HepG2 (cell line): ENCODE data around the gene ST6GALNAC4. TPM values are rescaled to one million over a fixed set of nuclear protein-coding genes. Genes with fewer than 3 reads are reported as not detected.
A peak's percentile ranks its signal among the peaks of the same experiment; 100 is the strongest.

Experiments used
- AGO1 ChIP-seq: fragments of 200-400 bp; formaldehyde crosslinking; IDR thresholded peaks from 2 replicates; pipeline ENCODE4 v1.6.1; 2017; ENCODE audit warnings: mild to moderate bottlenecking, low read depth, low read length, moderate library complexity; ENCODE audit not compliant: poor library complexity, severe bottlenecking
- ARHGAP35 ChIP-seq: sonication (generic); formaldehyde crosslinking; IDR thresholded peaks from 2 replicates; pipeline ENCODE4 v1.9.0; 2022; ENCODE audit warnings: mild to moderate bottlenecking, inconsistent platforms, moderate library complexity, missing genetic modification reagents, borderline replicate concordance
- CENPT ChIP-seq: sonication (generic); formaldehyde crosslinking; IDR thresholded peaks from 2 replicates; pipeline ENCODE4 v1.8.0; 2022; ENCODE audit warnings: low read depth, mild to moderate bottlenecking, moderate library complexity, missing genetic modification reagents
- CHD2 ChIP-seq: IDR thresholded peaks from 2 replicates; pipeline ENCODE4 v1.6.1; 2011; ENCODE audit warnings: low read depth, low read length, improper control_type of control experiment
- KDM4B ChIP-seq: sonication (generic); formaldehyde crosslinking; IDR thresholded peaks from 2 replicates; pipeline ENCODE4 v1.4.0; 2020; ENCODE audit warnings: missing genetic modification reagents
- KDM5B ChIP-seq: sonication (generic); formaldehyde crosslinking; IDR thresholded peaks from 2 replicates; pipeline ENCODE4 v1.4.0; 2020; ENCODE audit warnings: missing genetic modification reagents, mild to moderate bottlenecking, borderline replicate concordance
- KLF16 ChIP-seq, 2 experiments: sonication (generic) in 1 of 2; formaldehyde crosslinking in 1 of 2; IDR thresholded peaks; 2 replicates each; pipeline versions ENCODE4 v1.6.1 to v1.8.0; 2016 to 2023; ENCODE audit warnings: missing genetic modification reagents in 2 of 2, missing compliant biosample characterization in 1 of 2
- MEIS2 ChIP-seq: sonication (generic); formaldehyde crosslinking; IDR thresholded peaks from 2 replicates; pipeline ENCODE4 v1.9.0; 2021; ENCODE audit warnings: mild to moderate bottlenecking, missing genetic modification reagents
- MLLT10 ChIP-seq: sonication (generic); formaldehyde crosslinking; IDR thresholded peaks from 2 replicates; pipeline ENCODE4 v1.4.0; 2020; ENCODE audit warnings: missing genetic modification reagents
- NBN ChIP-seq: fragments of 450-650 bp; conservative IDR thresholded peaks from 2 replicates; pipeline ENCODE4 v1.6.1; 2017
- RBAK ChIP-seq: sonication (generic); formaldehyde crosslinking; IDR thresholded peaks from 2 replicates; pipeline ENCODE4 v1.5.1; 2020; ENCODE audit warnings: mild to moderate bottlenecking, missing genetic modification reagents
- RFX5 ChIP-seq: IDR thresholded peaks from 2 replicates; pipeline ENCODE4 v1.6.1; 2011; ENCODE audit warnings: low read depth, low read length, improper control_type of control experiment
- ZNF274 ChIP-seq: sonication (generic); formaldehyde crosslinking; IDR thresholded peaks from 2 replicates; pipeline ENCODE4 v1.5.1; 2020; ENCODE audit warnings: mild to moderate bottlenecking, missing genetic modification reagents
- ZNF296 ChIP-seq: sonication (generic); formaldehyde crosslinking; conservative IDR thresholded peaks from 2 replicates; pipeline ENCODE4 v1.5.0; 2020; ENCODE audit warnings: mild to moderate bottlenecking, missing genetic modification reagents
- ZNF432 ChIP-seq: sonication (generic); formaldehyde crosslinking; IDR thresholded peaks from 2 replicates; pipeline ENCODE4 v1.5.0; 2020; ENCODE audit warnings: missing genetic modification reagents, mild to moderate bottlenecking, borderline replicate concordance
- polyA plus RNA-seq, 8 experiments: library from polyadenylated mRNA; depleted of rRNA in 3 of 8; stranded (reverse) in 7 of 8; unstranded in 1 of 8; fragments of >200 nt; fragmentation: Illumina TruSeq in 4 of 8; extraction: Trizol in 4 of 8; gene quantifications; 2 replicates each; pipeline versions ENCODE4 v1.2.1 to v1.2.3, GENCODE V29; 2011 to 2016; ENCODE audit warnings: low read depth in 4 of 8, missing spikeins in 1 of 8, mixed read lengths in 1 of 8; ENCODE audit not compliant: insufficient read depth in 1 of 8
- total RNA-seq, 5 experiments: library from RNA; depleted of rRNA; stranded (reverse); fragments of >200 nt; fragmentation: Illumina TruSeq; extraction: Trizol; gene quantifications; 2 replicates each; pipeline ENCODE4 v1.2.3, GENCODE V29; 2016; ENCODE audit warnings: low read depth in 1 of 5
- TF ChIP-seq, protein P1 (sequence below): sonication (generic); formaldehyde crosslinking; IDR thresholded peaks from 2 replicates; pipeline ENCODE4 v1.4.0; 2020; ENCODE audit warnings: missing genetic modification reagents, borderline replicate concordance
- TF ChIP-seq, protein P2 (sequence below): IDR thresholded peaks from 2 replicates; pipeline ENCODE4 v1.6.1; 2016; ENCODE audit warnings: missing biosample characterization, missing genetic modification reagents, low read depth
- TF ChIP-seq, protein P3 (sequence below): sonication (generic); formaldehyde crosslinking; IDR thresholded peaks from 2 replicates; pipeline ENCODE4 v1.5.0; 2020; ENCODE audit warnings: missing genetic modification reagents, mild to moderate bottlenecking, borderline replicate concordance
- TF ChIP-seq, protein P4 (sequence below): sonication (generic); formaldehyde crosslinking; conservative IDR thresholded peaks from 2 replicates; pipeline ENCODE4 v1.4.0; 2020; ENCODE audit warnings: missing genetic modification reagents
- TF ChIP-seq, protein P5 (sequence below): sonication (generic); formaldehyde crosslinking; IDR thresholded peaks from 2 replicates; pipeline ENCODE4 v1.5.1; 2020; ENCODE audit warnings: missing genetic modification reagents, mild to moderate bottlenecking, borderline replicate concordance

Gene ST6GALNAC4
- total and polyA plus RNA-seq, 2 of the 13 experiments (the other 11 are each of a cell fraction or from before 2014, with no cell fraction given), result 18.8 to 27.7 TPM

DNA sequence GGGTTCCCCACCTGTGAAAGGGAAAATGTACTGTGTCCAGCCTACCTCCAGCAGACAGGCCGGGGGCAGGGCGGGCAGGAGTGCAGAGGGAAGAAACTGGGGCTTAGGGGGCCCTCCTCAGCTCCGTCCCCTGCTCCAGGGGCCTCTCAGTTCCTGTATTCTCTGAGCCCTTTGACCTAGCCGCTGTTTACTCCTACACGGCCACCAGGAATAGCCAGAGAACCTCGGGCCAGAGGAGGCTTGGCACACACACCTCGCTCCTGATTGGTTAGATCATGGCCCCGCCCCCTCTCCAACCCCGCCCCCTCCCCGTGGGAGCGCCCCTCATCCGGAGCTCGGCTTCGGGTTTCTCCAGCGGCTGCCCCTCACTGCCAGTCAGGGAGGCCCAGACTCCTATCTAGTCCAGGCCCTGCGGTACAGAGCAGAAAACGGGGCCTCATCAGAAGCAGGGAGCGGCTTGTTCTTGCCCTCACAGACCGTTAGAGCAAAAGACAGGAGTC is 19.6 kb downstream of the ST6GALNAC4 start (continued):
- TF ChIP-seq ARHGAP35 (CRISPR knock-in tag), result no peak
- TF ChIP-seq ZNF296 (CRISPR knock-in tag), result no peak
- no peak for TF ChIP-seq ZNF432 (CRISPR knock-in tag)
- TF ChIP-seq, protein P1, sequence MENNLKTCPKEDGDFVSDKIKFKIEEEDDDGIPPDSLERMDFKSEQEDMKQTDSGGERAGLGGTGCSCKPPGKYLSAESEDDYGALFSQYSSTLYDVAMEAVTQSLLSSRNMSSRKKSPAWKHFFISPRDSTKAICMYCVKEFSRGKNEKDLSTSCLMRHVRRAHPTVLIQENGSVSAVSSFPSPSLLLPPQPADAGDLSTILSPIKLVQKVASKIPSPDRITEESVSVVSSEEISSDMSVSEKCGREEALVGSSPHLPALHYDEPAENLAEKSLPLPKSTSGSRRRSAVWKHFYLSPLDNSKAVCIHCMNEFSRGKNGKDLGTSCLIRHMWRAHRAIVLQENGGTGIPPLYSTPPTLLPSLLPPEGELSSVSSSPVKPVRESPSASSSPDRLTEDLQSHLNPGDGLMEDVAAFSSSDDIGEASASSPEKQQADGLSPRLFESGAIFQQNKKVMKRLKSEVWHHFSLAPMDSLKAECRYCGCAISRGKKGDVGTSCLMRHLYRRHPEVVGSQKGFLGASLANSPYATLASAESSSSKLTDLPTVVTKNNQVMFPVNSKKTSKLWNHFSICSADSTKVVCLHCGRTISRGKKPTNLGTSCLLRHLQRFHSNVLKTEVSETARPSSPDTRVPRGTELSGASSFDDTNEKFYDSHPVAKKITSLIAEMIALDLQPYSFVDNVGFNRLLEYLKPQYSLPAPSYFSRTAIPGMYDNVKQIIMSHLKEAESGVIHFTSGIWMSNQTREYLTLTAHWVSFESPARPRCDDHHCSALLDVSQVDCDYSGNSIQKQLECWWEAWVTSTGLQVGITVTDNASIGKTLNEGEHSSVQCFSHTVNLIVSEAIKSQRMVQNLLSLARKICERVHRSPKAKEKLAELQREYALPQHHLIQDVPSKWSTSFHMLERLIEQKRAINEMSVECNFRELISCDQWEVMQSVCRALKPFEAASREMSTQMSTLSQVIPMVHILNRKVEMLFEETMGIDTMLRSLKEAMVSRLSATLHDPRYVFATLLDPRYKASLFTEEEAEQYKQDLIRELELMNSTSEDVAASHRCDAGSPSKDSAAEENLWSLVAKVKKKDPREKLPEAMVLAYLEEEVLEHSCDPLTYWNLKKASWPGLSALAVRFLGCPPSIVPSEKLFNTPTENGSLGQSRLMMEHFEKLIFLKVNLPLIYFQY (CRISPR knock-in tag), result no peak
- TF ChIP-seq NBN, result no peak
- no peak for TF ChIP-seq RBAK (CRISPR knock-in tag)
- TF ChIP-seq KLF16 (CRISPR knock-in tag; IDR thresholded peaks at IDR 0.05), result no peak; a peak in 1 of 4 replicates
- TF ChIP-seq, protein P2, sequence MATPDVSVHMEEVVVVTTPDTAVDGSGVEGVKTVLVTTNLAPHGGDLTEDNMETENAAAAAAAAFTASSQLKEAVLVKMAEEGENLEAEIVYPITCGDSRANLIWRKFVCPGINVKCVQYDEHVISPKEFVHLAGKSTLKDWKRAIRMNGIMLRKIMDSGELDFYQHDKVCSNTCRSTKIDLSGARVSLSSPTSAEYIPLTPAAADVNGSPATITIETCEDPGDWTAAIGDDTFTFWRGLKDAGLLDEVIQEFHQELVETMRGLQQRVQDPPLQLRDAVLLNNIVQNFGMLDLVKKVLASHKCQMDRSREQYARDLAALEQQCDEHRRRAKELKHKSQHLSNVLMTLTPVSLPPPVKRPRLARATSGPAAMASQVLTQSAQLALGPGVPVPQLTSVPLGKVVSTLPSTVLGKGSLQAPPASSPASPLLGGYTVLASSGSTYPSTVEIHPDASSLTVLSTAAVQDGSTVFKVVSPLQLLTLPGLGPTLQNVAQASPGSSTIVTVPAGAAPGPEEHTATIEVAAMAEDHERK (CRISPR knock-in tag), result no peak
- TF ChIP-seq MLLT10 (CRISPR knock-in tag), result no peak
- TF ChIP-seq AGO1, result no peak
- TF ChIP-seq ZNF274 (CRISPR knock-in tag), result no peak
- TF ChIP-seq CHD2, result no peak
- peak; percentile 83 for TF ChIP-seq KDM4B
- TF ChIP-seq MEIS2 (CRISPR knock-in tag), result no peak; the same call in 1 of the 2 replicates
- TF ChIP-seq, protein P3, sequence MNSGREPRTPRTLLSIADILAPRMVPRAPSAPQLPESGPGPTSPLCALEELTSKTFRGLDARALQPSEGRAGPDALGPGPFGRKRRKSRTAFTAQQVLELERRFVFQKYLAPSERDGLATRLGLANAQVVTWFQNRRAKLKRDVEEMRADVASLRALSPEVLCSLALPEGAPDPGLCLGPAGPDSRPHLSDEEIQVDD (CRISPR knock-in tag), result no peak
- TF ChIP-seq, protein P4, sequence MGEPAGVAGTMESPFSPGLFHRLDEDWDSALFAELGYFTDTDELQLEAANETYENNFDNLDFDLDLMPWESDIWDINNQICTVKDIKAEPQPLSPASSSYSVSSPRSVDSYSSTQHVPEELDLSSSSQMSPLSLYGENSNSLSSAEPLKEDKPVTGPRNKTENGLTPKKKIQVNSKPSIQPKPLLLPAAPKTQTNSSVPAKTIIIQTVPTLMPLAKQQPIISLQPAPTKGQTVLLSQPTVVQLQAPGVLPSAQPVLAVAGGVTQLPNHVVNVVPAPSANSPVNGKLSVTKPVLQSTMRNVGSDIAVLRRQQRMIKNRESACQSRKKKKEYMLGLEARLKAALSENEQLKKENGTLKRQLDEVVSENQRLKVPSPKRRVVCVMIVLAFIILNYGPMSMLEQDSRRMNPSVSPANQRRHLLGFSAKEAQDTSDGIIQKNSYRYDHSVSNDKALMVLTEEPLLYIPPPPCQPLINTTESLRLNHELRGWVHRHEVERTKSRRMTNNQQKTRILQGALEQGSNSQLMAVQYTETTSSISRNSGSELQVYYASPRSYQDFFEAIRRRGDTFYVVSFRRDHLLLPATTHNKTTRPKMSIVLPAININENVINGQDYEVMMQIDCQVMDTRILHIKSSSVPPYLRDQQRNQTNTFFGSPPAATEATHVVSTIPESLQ (CRISPR knock-in tag), result no peak
- no peak for TF ChIP-seq RFX5
- TF ChIP-seq, protein P5, sequence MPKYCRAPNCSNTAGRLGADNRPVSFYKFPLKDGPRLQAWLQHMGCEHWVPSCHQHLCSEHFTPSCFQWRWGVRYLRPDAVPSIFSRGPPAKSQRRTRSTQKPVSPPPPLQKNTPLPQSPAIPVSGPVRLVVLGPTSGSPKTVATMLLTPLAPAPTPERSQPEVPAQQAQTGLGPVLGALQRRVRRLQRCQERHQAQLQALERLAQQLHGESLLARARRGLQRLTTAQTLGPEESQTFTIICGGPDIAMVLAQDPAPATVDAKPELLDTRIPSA (CRISPR knock-in tag), result no peak
- TF ChIP-seq CENPT (CRISPR knock-in tag), result no peak
- TF ChIP-seq KDM5B, result no peak
